ENCODE data around the gene ATP2C2. TPM values are rescaled to one million over a fixed set of nuclear protein-coding genes. Genes with fewer than 3 reads are reported as not detected.

The ATP2C2 gene
- total and polyA plus RNA-seq, 2 donors (not counting 1 experiment from before 2014, with no cell fraction given), result not detected

DNA sequence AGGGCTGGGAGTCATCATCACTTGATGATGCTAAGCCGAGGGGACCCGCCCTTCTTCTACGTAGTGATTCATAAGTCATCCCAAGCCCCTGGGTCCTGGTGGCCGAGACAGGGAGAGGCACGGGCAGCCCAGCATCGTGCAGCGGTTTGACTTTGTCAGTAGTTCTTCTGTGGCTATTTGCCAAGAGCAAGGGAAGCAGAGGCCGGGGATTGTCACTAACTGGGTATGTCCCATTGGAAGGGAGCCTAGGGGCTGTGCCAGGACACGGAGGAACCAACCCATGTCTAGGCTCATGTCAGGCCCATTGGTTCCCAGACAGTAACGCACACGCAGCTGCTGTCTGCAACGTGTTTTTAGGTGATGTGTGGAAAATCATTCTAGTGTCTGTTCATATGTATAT lies 58.5 kb downstream of the ATP2C2 start:
- no peak overlapping the region for H2AFZ ChIP-seq (ENCODE audit: insufficient read depth, low read depth, low read length, poor library complexity, severe bottlenecking)
- intact Hi-C loops (cut with micrococcal nuclease), result no loop called here
- no peaks in the 10 kb centered on the region for H3K36me3 ChIP-seq (replicated peaks in 1 of 2; ENCODE audit: control extremely low read depth in 1 of 2, control insufficient read depth in 1 of 2, extremely low read depth in 1 of 2, insufficient read depth in 2 of 2, low read length in 1 of 2)
- ChIA-PET CTCF (no interaction called here), POLR2A (no interaction called here)
- Mint-ChIP-seq H3K9me3 (ENCODE audit: insufficient read depth) (no peaks in the 10 kb centered on the region), H3K4me1 (no peaks in the 10 kb centered on the region), H3K27ac (no peak overlapping the region), H3K4me3 (no peak overlapping the region), H3K27me3 (peaks cover 19% of the 10 kb centered on the region)
- H3K9me3 ChIP-seq (ENCODE audit: control extremely low read depth in 1 of 3, control insufficient read depth in 2 of 3, insufficient read depth in 1 of 3, low read length in 2 of 3), result peaks cover 0 to 9% (median 5%) of the 10 kb centered on the region in 3 donors
- no peak overlapping the region for H3K9ac ChIP-seq (ENCODE audit: low read length)
- H3K27ac ChIP-seq (ENCODE audit: low read length in 2 of 2), result no peak overlapping the region
- H4K20me1 ChIP-seq (ENCODE audit: control insufficient read depth, insufficient read depth, low read length, poor library complexity, severe bottlenecking), result no peaks in the 10 kb centered on the region
- H3K4me1 ChIP-seq (ENCODE audit: control insufficient read depth in 2 of 2, insufficient read depth in 2 of 2, low read length in 2 of 2), result no peaks in the 10 kb centered on the region
- no peak overlapping the region for H3K4me3 ChIP-seq (ENCODE audit: control extremely low read depth in 1 of 5, extremely low read depth in 1 of 5, insufficient read depth in 1 of 5, low read depth in 2 of 5, low read length in 4 of 5)
- peaks cover 0 to 9% (median 2%) of the 10 kb centered on the region in 4 experiments for H3K27me3 ChIP-seq (replicated peaks in 1 of 4; ENCODE audit: control extremely low read depth in 1 of 4, control insufficient read depth in 3 of 4, insufficient read depth in 4 of 4, low read length in 3 of 4)
- no peak for ATAC-seq (ENCODE audit: low read depth)
- no peak for TF ChIP-seq EZH2 (IDR thresholded peaks at IDR 0.05; ENCODE audit: borderline replicate concordance, insufficient read depth, low read depth, low read length, poor library complexity, severe bottlenecking)
- H3K4me2 ChIP-seq (replicated peaks; ENCODE audit: low read depth, low read length, poor library complexity, severe bottlenecking), result no peak overlapping the region
- WGBS (ENCODE audit: insufficient coverage), result 90% methylated on average over 9 of the region's 12 CpGs
- no peak for DNase-seq
- no peaks in the 10 kb centered on the region for H3K79me2 ChIP-seq (ENCODE audit: control insufficient read depth, insufficient read depth, low read length)

- ChIA-PET CTCF (no interaction called here), POLR2A (no interaction called here)
- no peak for ATAC-seq (ENCODE audit: low read depth)
These were observed 59.2 kb downstream of the ATP2C2 start for GRCh38 chr16:84427553-84427952.

More at GRCh38 chr16:84427553-84427952, 59.2 kb downstream of the ATP2C2 start:
- intact Hi-C loops (cut with micrococcal nuclease), result no loop called here
- Histone ChIP-seq H3K4me1 (ENCODE audit: control insufficient read depth in 2 of 2, insufficient read depth in 2 of 2, low read length in 2 of 2) (no peaks in the 10 kb centered on the region), H3K9me3 (ENCODE audit: control extremely low read depth in 1 of 3, control insufficient read depth in 2 of 3, insufficient read depth in 1 of 3, low read length in 2 of 3) (peaks cover 0 to 5% (median 4%) of the 10 kb centered on the region in 3 donors), H3K79me2 (ENCODE audit: control insufficient read depth, insufficient read depth, low read length) (no peaks in the 10 kb centered on the region), H2AFZ (ENCODE audit: insufficient read depth, low read depth, low read length, poor library complexity, severe bottlenecking) (no peak overlapping the region), H3K36me3 (replicated peaks in 1 of 2; ENCODE audit: control extremely low read depth in 1 of 2, control insufficient read depth in 1 of 2, extremely low read depth in 1 of 2, insufficient read depth in 2 of 2, low read length in 1 of 2) (no peaks in the 10 kb centered on the region), H3K9ac (ENCODE audit: low read length) (no peak overlapping the region), H3K4me3 (ENCODE audit: control extremely low read depth in 1 of 5, extremely low read depth in 1 of 5, insufficient read depth in 1 of 5, low read depth in 2 of 5, low read length in 4 of 5) (no peak overlapping the region), H3K27ac (ENCODE audit: low read length in 2 of 2) (no peak overlapping the region), H3K4me2 (replicated peaks; ENCODE audit: low read depth, low read length, poor library complexity, severe bottlenecking) (no peak overlapping the region), H4K20me1 (ENCODE audit: control insufficient read depth, insufficient read depth, low read length, poor library complexity, severe bottlenecking) (no peaks in the 10 kb centered on the region), H3K27me3 (replicated peaks in 1 of 4; ENCODE audit: control extremely low read depth in 1 of 4, control insufficient read depth in 3 of 4, insufficient read depth in 4 of 4, low read length in 3 of 4) (peaks cover 0 to 9% (median 2%) of the 10 kb centered on the region in 4 experiments)
- no peaks in the 10 kb centered on the region for H3K9me3 Mint-ChIP-seq (ENCODE audit: insufficient read depth)
- DNase-seq, result no peak
- peaks cover 19% of the 10 kb centered on the region for H3K27me3 Mint-ChIP-seq
- H3K27ac Mint-ChIP-seq, result no peak overlapping the region
- whole genome bisulfite sequencing (ENCODE audit: insufficient coverage), result 80% methylated on average over 1 of the region's 8 CpGs
- H3K4me3 Mint-ChIP-seq, result no peak overlapping the region
- no peaks in the 10 kb centered on the region for H3K4me1 Mint-ChIP-seq
- TF ChIP-seq, protein P1, sequence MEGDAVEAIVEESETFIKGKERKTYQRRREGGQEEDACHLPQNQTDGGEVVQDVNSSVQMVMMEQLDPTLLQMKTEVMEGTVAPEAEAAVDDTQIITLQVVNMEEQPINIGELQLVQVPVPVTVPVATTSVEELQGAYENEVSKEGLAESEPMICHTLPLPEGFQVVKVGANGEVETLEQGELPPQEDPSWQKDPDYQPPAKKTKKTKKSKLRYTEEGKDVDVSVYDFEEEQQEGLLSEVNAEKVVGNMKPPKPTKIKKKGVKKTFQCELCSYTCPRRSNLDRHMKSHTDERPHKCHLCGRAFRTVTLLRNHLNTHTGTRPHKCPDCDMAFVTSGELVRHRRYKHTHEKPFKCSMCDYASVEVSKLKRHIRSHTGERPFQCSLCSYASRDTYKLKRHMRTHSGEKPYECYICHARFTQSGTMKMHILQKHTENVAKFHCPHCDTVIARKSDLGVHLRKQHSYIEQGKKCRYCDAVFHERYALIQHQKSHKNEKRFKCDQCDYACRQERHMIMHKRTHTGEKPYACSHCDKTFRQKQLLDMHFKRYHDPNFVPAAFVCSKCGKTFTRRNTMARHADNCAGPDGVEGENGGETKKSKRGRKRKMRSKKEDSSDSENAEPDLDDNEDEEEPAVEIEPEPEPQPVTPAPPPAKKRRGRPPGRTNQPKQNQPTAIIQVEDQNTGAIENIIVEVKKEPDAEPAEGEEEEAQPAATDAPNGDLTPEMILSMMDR (IDR thresholded peaks at IDR 0.05), result no peak
- no peak for TF ChIP-seq EZH2 (IDR thresholded peaks at IDR 0.05; ENCODE audit: borderline replicate concordance, insufficient read depth, low read depth, low read length, poor library complexity, severe bottlenecking)

Data from B cell (primary cell).